Gastrocnemius medialis (tissue), 4 donors: ENCODE data around the gene SMARCE1. TPM values are rescaled to one million over a fixed set of nuclear protein-coding genes. Genes with fewer than 3 reads are reported as not detected.

Experiments used
- ATAC-seq, 2 donors: fragments of 150-250 bp; one replicate each; pipeline ENCODE4 v1.9.1; 2016
- DNase-seq, 2 donors: peaks; one replicate each; pipeline ENCODE4 v3.0.0-alpha.2; 2019
- H3K27ac ChIP-seq, 4 donors: fragments of 200-600 bp; sonication (generic); 1 replicate in 1 of 4; 2 replicates in 3 of 4; pipeline ENCODE4 v1.5.1; 2016 to 2018; ENCODE audit warnings: mild to moderate bottlenecking in 2 of 4, moderate library complexity in 1 of 4
- H3K27me3 ChIP-seq, 3 donors: fragments of 200-600 bp; sonication (generic) in 2 of 3; 1 replicate in 1 of 3; 2 replicates in 2 of 3; pipeline versions ENCODE4 v1.5.1 to v1.6.0; 2016 to 2019; ENCODE audit warnings: mild to moderate bottlenecking in 1 of 3, moderate library complexity in 1 of 3
- H3K36me3 ChIP-seq, 2 donors: fragments of 200-600 bp; sonication (generic) in 1 of 2; one replicate each; pipeline ENCODE4 v1.5.1; 2017 to 2018
- H3K4me1 ChIP-seq, 2 donors: fragments of 200-600 bp; sonication (generic) in 1 of 2; one replicate each; pipeline ENCODE4 v1.5.1; 2016 to 2017; ENCODE audit warnings: mild to moderate bottlenecking in 2 of 2
- H3K4me3 ChIP-seq, 4 donors: fragments of 200-600 bp; sonication (generic) in 3 of 4; 1 replicate in 1 of 4; 2 replicates in 3 of 4; pipeline ENCODE4 v1.5.1; 2016 to 2019; ENCODE audit warnings: mild to moderate bottlenecking in 2 of 4
- H3K9me3 ChIP-seq, 3 donors: fragments of 200-600 bp; sonication (generic) in 2 of 3; 1 replicate in 1 of 3; 2 replicates in 2 of 3; pipeline ENCODE4 v1.5.1; 2016 to 2019
- CTCF ChIP-seq, 5 experiments: fragments of 450-650 bp in 3 of 5; fragments of 200-600 bp in 2 of 5; sonication (generic) in 2 of 5; IDR thresholded peaks in 4 of 5; conservative IDR thresholded peaks in 1 of 5; 1 replicate in 4 of 5; 2 replicates in 1 of 5; pipeline ENCODE4 v1.5.1; 2016 to 2019; ENCODE audit warnings: antibody characterized with exemption in 5 of 5, mild to moderate bottlenecking in 3 of 5, moderate library complexity in 3 of 5
- POLR2A ChIP-seq, 2 donors: fragments of 450-650 bp; IDR thresholded peaks; one replicate each; pipeline ENCODE4 v1.6.1; 2017; ENCODE audit warnings: antibody characterized with exemption in 2 of 2, mild to moderate bottlenecking in 2 of 2, moderate library complexity in 2 of 2
- in situ Hi-C, 4 donors: fragments of 200-750 bp; cut with MboI; loops; one replicate each; pipeline versions ENCODE4 v1.15.0 to v1.8.0; 2017; ENCODE audit warnings: low sequenced_read_pairs in 4 of 4
- intact Hi-C: fragments of 100-400 bp; cut with DNase I; formaldehyde crosslinking; loops from one replicate; pipeline ENCODE4 v1.15.1; 2023; ENCODE audit warnings: low total_unique reads
- total RNA-seq, 4 donors: library from RNA; depleted of rRNA; stranded (reverse); fragments of >200 nt; gene quantifications; one replicate each; pipeline versions ENCODE4 v1.1.0 to v1.2.3, GENCODE V29; 2016

The SMARCE1 gene
- 10 to 100 TPM; 48.0 to 74.7 (median 64.5) TPM for total RNA-seq

GRCh38 chr17:40647624-40648383, at the start of gene SMARCE1:
SMARCE1 (minus strand) TSS chr17:40647818; CDS start chr17:40645802, 2,016 bp downstream.
- DNase-seq: peak; percentile 19 to 41
- H3K27me3 ChIP-seq: no peaks in the 10 kb centered on the region
- H3K9me3 ChIP-seq: no peaks in the 10 kb centered on the region
- ATAC-seq: peak; percentile 78 to 84
- peaks cover 0 to 28% of the 10 kb centered on the region in 2 donors for H3K36me3 ChIP-seq
- TF ChIP-seq CTCF (IDR thresholded peaks at IDR 0.05 in 4 of 5, conservative IDR thresholded peaks at IDR 0.05 in 1 of 5): no peak
- peak; percentile 24 to 44 for TF ChIP-seq POLR2A (IDR thresholded peaks at IDR 0.05)
- in situ Hi-C loops (no loop called here), intact Hi-C loops (loop anchor here (10.0 kb wide), 2 partner anchors 167 to 363 kb away; partner anchors contain the start of gene CDC6)
- H3K4me1 ChIP-seq: peaks cover 28 to 35% of the 10 kb centered on the region in 2 donors
- H3K4me3 ChIP-seq: peak within 1 kb of the TSS; percentile 75 to 98 (median 82)
- peak within 1 kb of the TSS; percentile 95 to 99 (median 97) for H3K27ac ChIP-seq

GRCh38 chr17:40697297-40697696, 49.7 kb upstream of the SMARCE1 start:
- Histone ChIP-seq H3K27ac (no peak overlapping the region), H3K27me3 (peaks cover 0 to 9% (median 3%) of the 10 kb centered on the region in 3 donors), H3K4me1 (no peaks in the 10 kb centered on the region), H3K4me3 (no peak overlapping the region), H3K36me3 (no peaks in the 10 kb centered on the region), H3K9me3 (no peaks in the 10 kb centered on the region)
- in situ Hi-C loops: no loop called here
- TF ChIP-seq POLR2A (IDR thresholded peaks at IDR 0.05): no peak
- no peak for TF ChIP-seq CTCF (IDR thresholded peaks at IDR 0.05 in 4 of 5, conservative IDR thresholded peaks at IDR 0.05 in 1 of 5)
- DNase-seq: no peak
- ATAC-seq: no peak
- intact Hi-C loops: no loop called here

- ATAC-seq (no peak), DNase-seq (no peak)
- Histone ChIP-seq H3K4me1 (no peaks in the 10 kb centered on the region), H3K27ac (no peak overlapping the region), H3K9me3 (no peaks in the 10 kb centered on the region), H3K4me3 (no peak overlapping the region), H3K36me3 (no peaks in the 10 kb centered on the region), H3K27me3 (peaks cover 0 to 9% (median 3%) of the 10 kb centered on the region in 3 donors)
- intact Hi-C loops: no loop called here
- TF ChIP-seq CTCF (IDR thresholded peaks at IDR 0.05 in 4 of 5, conservative IDR thresholded peaks at IDR 0.05 in 1 of 5) (no peak), POLR2A (IDR thresholded peaks at IDR 0.05) (no peak)
- in situ Hi-C loops: no loop called here
Observed at GRCh38 chr17:40696651-40697072, 49.0 kb upstream of the SMARCE1 start.

- no peak for DNase-seq
- no peak for ATAC-seq
- Histone ChIP-seq H3K9me3 (no peaks in the 10 kb centered on the region), H3K36me3 (no peaks in the 10 kb centered on the region), H3K4me1 (no peaks in the 10 kb centered on the region), H3K4me3 (no peak overlapping the region), H3K27ac (no peak overlapping the region), H3K27me3 (peaks cover 0 to 9% (median 3%) of the 10 kb centered on the region in 3 donors)
- intact Hi-C loops (no loop called here), in situ Hi-C loops (no loop called here)
- TF ChIP-seq CTCF (IDR thresholded peaks at IDR 0.05 in 4 of 5, conservative IDR thresholded peaks at IDR 0.05 in 1 of 5): no peak
- no peak for TF ChIP-seq POLR2A (IDR thresholded peaks at IDR 0.05)
Observed at GRCh38 chr17:40695874-40696472, 48.4 kb upstream of the SMARCE1 start.
